GM12878 (cell line): ENCODE measurements around the gene STEAP1B. TPM values are rescaled to one million over a fixed set of nuclear protein-coding genes. Genes with fewer than 3 reads are reported as not detected.
"Not testable (repeated sequence)": the region's sequence is repeated elsewhere in the genome, so short reads cannot be mapped to it uniquely, and the experiment has no call there.

Source experiments
- ATAC-seq: fragments of 200-7000 bp; cut with Tn5 transposase; 3 replicates; pipeline ENCODE4 v1.9.1; 2020; ENCODE audit warnings: mild to moderate bottlenecking, moderate library complexity
- BruUV-seq: library from RNA; stranded (reverse); fragments of 400-500 nt; replicated peaks from 2 replicates; lab custom pipeline; 2021; lab: Mats Ljungman, UMichigan
- CTCF ChIA-PET: fragments of 300-600 bp; sonication (Branson Sonifier 250); formaldehyde crosslinking; extraction: SDS; loops from one replicate; lab custom pipeline; 2021; ENCODE audit warnings: inconsistent platforms; lab: Yijun Ruan, JAX
- POLR2A ChIA-PET: fragments of 350-600 bp; formaldehyde crosslinking; extraction: SDS; loops from one replicate; lab custom pipeline; 2021; ENCODE audit warnings: inconsistent platforms; lab: Charles Lee
- RAD21 ChIA-PET: fragments of 300-600 bp; sonication (Branson Sonifier 250); formaldehyde crosslinking; loops from one replicate; lab custom pipeline; 2023; ENCODE audit warnings: antibody characterized with exemption; ENCODE audit not compliant: unreplicated experiment; lab: Charles Lee
- SMC1A ChIA-PET: fragments of 300-600 bp; sonication (Branson Sonifier 250); formaldehyde crosslinking; loops from one replicate; lab custom pipeline; 2023; ENCODE audit not compliant: unreplicated experiment, uncharacterized antibody; lab: Charles Lee
- DNase-seq: peaks from one replicate; pipeline ENCODE4 v3.0.0-alpha.2; 2011; ENCODE audit warnings: low read depth, low spot score
- FAIRE-seq: peaks from 3 replicates; lab custom pipeline; 2011; peaks lifted over from hg19 to GRCh38; lab: Jason Lieb, UNC
- H2AFZ ChIP-seq: 2 replicates; pipeline ENCODE4 v1.6.0; 2011; ENCODE audit warnings: low read depth, low read length, control low read depth; ENCODE audit not compliant: control insufficient read depth
- H3K27ac ChIP-seq: 2 replicates; pipeline ENCODE4 v1.5.1; 2011; ENCODE audit warnings: control low read depth; ENCODE audit not compliant: control insufficient read depth, insufficient read depth
- H3K27me3 ChIP-seq, 2 experiments: replicated peaks in 1 of 2; 2 replicates each; pipeline versions ENCODE4 v1.6.0 to v1.6.1; 2011; ENCODE audit warnings: low read length in 1 of 2; ENCODE audit not compliant: control insufficient read depth in 2 of 2, insufficient read depth in 2 of 2
- H3K36me3 ChIP-seq, 2 experiments: 2 replicates each; pipeline ENCODE4 v1.5.1; 2011; ENCODE audit warnings: low read length in 1 of 2; ENCODE audit not compliant: control insufficient read depth in 2 of 2, insufficient read depth in 2 of 2
- H3K4me1 ChIP-seq: 2 replicates; pipeline ENCODE4 v1.6.1; 2011; ENCODE audit warnings: mild to moderate bottlenecking, low read length, moderate library complexity, mixed read lengths; ENCODE audit not compliant: control insufficient read depth, insufficient read depth
- H3K4me2 ChIP-seq: 2 replicates; pipeline ENCODE4 v1.6.0; 2011; ENCODE audit warnings: control low read depth; ENCODE audit not compliant: control insufficient read depth, insufficient read depth
- H3K4me3 ChIP-seq: fragments of 200-600 bp; sonication (generic); 2 replicates; pipeline ENCODE4 v1.5.1; 2016
- H3K79me2 ChIP-seq: 2 replicates; pipeline ENCODE4 v1.6.0; 2011; ENCODE audit warnings: low read length; ENCODE audit not compliant: control insufficient read depth, insufficient read depth
- H3K9ac ChIP-seq: 2 replicates; pipeline ENCODE4 v1.8.0; 2011; ENCODE audit warnings: low read length, control low read depth, mixed read lengths; ENCODE audit not compliant: control insufficient read depth, insufficient read depth
- H3K9me3 ChIP-seq: replicated peaks from 3 replicates; pipeline ENCODE4 v1.5.1; 2011; ENCODE audit warnings: mild to moderate bottlenecking, low read length; ENCODE audit not compliant: control insufficient read depth, insufficient read depth
- H4K20me1 ChIP-seq: 2 replicates; pipeline ENCODE4 v1.6.0; 2011; ENCODE audit not compliant: control insufficient read depth, insufficient read depth
- BHLHE40 ChIP-seq, 2 experiments: fragments of 450-650 bp in 1 of 2; IDR thresholded peaks; 2 replicates each; pipeline ENCODE4 v1.6.1; 2011 to 2017; ENCODE audit warnings: low read depth in 2 of 2, borderline replicate concordance in 1 of 2, improper control_type of control experiment in 1 of 2, low read length in 1 of 2, mild to moderate bottlenecking in 1 of 2
- CREM ChIP-seq: IDR thresholded peaks from 2 replicates; pipeline ENCODE4 v1.6.1; 2014; ENCODE audit warnings: antibody characterized with exemption, low read depth
- IKZF2 ChIP-seq, 2 experiments: fragments of 450-650 bp; IDR thresholded peaks; 2 replicates each; pipeline ENCODE4 v1.6.1; 2017; ENCODE audit warnings: mild to moderate bottlenecking in 2 of 2, moderate library complexity in 2 of 2
- KDM1A ChIP-seq: fragments of 200-600 bp; sonication (generic); IDR thresholded peaks from 2 replicates; pipeline ENCODE4 v1.6.1; 2016; ENCODE audit warnings: borderline replicate concordance
- NBN ChIP-seq: fragments of 450-650 bp; IDR thresholded peaks from 2 replicates; pipeline ENCODE4 v1.6.1; 2016
- RUNX3 ChIP-seq: IDR thresholded peaks from 2 replicates; pipeline ENCODE4 v1.6.1; 2012; ENCODE audit warnings: low read length, inconsistent platforms
- TCF12 ChIP-seq: IDR thresholded peaks from 2 replicates; pipeline ENCODE4 v1.6.1; 2011; ENCODE audit warnings: low read depth, mild to moderate bottlenecking, low read length
- TCF3 ChIP-seq: IDR thresholded peaks from 2 replicates; pipeline ENCODE4 v1.6.1; 2012; ENCODE audit warnings: low read depth, mild to moderate bottlenecking, low read length, borderline replicate concordance; ENCODE audit not compliant: insufficient read depth
- WGBS: methylation state at CpG from one replicate; pipeline ENCODE4 v1.1.6; 2016; ENCODE audit warnings: low lambda C conversion rate; ENCODE audit not compliant: insufficient replicate concordance, insufficient coverage; ENCODE audit errors: missing lambda C conversion rate; 5-methylcytosine and 5-hydroxymethylcytosine counted together
- in situ Hi-C: fragments of 300-500 bp; cut with MboI; formaldehyde crosslinking; loops from 9 replicates; pipeline ENCODE4 v1.14.3; 2018; ENCODE audit warnings: mixed read lengths
- intact Hi-C: fragments of 100-400 bp; cut with micrococcal nuclease; formaldehyde crosslinking; loops from one replicate; pipeline ENCODE4 v1.14.2; 2022; ENCODE audit not compliant: unreplicated experiment
- polyA plus RNA-seq, 11 experiments: library from polyadenylated mRNA; depleted of rRNA in 4 of 11; unstranded in 6 of 11; stranded (reverse) in 5 of 11; fragments of >200 nt; fragmentation: Nextera tagmentation in 4 of 11; fragmentation: Illumina TruSeq in 1 of 11; extraction: Ambion mirVana in 4 of 11; extraction: Trizol in 1 of 11; gene quantifications; 1 replicate in 1 of 11; 2 replicates in 10 of 11; pipeline versions ENCODE4 v1.2.1 to v1.2.3, GENCODE V29; 2011 to 2016; ENCODE audit warnings: inconsistent platforms in 2 of 11, missing spikeins in 2 of 11, low read depth in 1 of 11
- total RNA-seq, 4 experiments: library from RNA; depleted of rRNA in 3 of 4; stranded (reverse); fragments of >200 nt in 3 of 4; fragmentation: Illumina TruSeq in 1 of 4; extraction: Trizol in 1 of 4; gene quantifications; 2 replicates each; pipeline versions ENCODE4 v1.2.1 to v1.2.3, GENCODE V29; 2013 to 2021
- TF ChIP-seq, protein P1 (sequence below): IDR thresholded peaks from 2 replicates; pipeline ENCODE4 v1.6.1; 2011; ENCODE audit warnings: low read depth, mild to moderate bottlenecking, low read length, moderate library complexity, borderline replicate concordance; ENCODE audit errors: extremely low read depth

Gene STEAP1B
- total and polyA plus RNA-seq, 10 of the 15 experiments (the other 5 are each of a cell fraction or from before 2014, with no cell fraction given): 0.14 TPM; not detected in 9

DNA sequence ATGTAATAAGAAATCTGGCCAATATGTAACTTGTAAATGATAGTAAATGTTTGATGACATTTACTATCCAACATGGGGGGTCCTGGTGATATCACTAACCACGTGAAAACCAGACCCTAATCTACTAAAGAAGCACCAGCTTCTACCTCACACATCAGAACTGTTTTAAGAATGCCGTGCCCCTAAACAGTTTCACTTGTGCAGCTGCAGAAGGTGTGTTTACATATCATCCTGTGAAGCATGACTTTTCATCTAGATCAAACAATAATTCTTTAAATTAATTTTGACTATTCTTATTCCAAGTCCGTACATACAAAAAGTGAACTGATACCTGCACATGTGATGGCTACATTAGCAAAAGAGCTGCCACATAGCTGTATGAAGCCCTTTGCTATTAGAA lies 61.0 kb downstream of the STEAP1B start (continued):
- no peak for TF ChIP-seq RUNX3
- TF ChIP-seq IKZF2 (IDR thresholded peaks at IDR 0.05): peak in 1 of 2 experiments; percentile 14; a peak in 1 of 4 replicates
- TF ChIP-seq CREM: no peak
- TF ChIP-seq TCF12: peak; percentile 84
- peak in 1 of 2 experiments; percentile 28; a peak in 1 of 4 replicates for TF ChIP-seq BHLHE40 (IDR thresholded peaks at IDR 0.05; ENCODE audit: borderline replicate concordance in 1 of 2, low read depth in 2 of 2, low read length in 1 of 2)
- TF ChIP-seq TCF3: peak; percentile 76
- no peak for TF ChIP-seq NBN
- TF ChIP-seq, protein P1, sequence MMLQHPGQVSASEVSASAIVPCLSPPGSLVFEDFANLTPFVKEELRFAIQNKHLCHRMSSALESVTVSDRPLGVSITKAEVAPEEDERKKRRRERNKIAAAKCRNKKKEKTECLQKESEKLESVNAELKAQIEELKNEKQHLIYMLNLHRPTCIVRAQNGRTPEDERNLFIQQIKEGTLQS: no peak
- TF ChIP-seq KDM1A: no peak

DNA sequence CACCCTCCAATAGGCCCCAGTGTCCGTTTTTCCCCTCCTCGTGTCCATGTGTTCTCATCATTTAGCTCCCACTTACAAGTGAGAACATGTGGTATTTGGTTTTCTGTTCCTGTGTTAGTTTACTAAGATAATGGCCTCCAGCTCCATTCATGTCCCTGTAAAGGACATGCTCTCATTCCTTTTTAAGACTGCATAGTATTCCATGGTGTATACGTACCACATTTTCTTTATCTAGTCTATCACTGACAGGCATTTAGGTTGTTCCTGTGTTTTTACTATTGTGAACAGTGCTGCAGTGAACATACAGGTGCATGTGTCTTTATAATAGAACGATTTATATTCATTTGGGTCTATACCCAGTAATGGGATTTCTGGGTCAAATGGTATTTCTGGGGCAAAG lies 63.4 kb downstream of the STEAP1B start:
- intact Hi-C loops, H3K9me3 ChIP-seq, H3K4me3 ChIP-seq, BruUV-seq, H3K36me3 ChIP-seq, H2AFZ ChIP-seq, FAIRE-seq, H3K27me3 ChIP-seq, DNase-seq, H4K20me1 ChIP-seq, H3K4me2 ChIP-seq, in situ Hi-C loops, H3K9ac ChIP-seq, H3K27ac ChIP-seq, ATAC-seq, H3K79me2 ChIP-seq: not testable (repeated sequence)
- ChIA-PET SMC1A (interaction anchor here (1.0 to 4.5 kb wide), 3 partner anchors 10 to 33 kb away, joined by 3 to 38 read pairs (median 4); no protein-coding TSS in a partner anchor), POLR2A (interaction anchor here (1.0 to 1.1 kb wide), 2 partner anchors 9 to 10 kb away, joined by 3 to 4 read pairs; no protein-coding TSS in a partner anchor), RAD21 (interaction anchor here (1.9 kb wide), 1 partner anchor 10 kb away, joined by 8 read pairs; no protein-coding TSS in a partner anchor), CTCF (interaction anchor here (1.4 to 3.7 kb wide), 2 partner anchors 9 to 71 kb away, joined by 3 to 21 read pairs; no protein-coding TSS in a partner anchor)
- WGBS: 69% methylated on average over 4 of the region's 4 CpGs
- H3K4me1 ChIP-seq: peaks cover 18% of the 10 kb centered on the region
